ENCODE data around the gene NTM. TPM values are rescaled to one million over a fixed set of nuclear protein-coding genes. Genes with fewer than 3 reads are reported as not detected.
"Not testable (repeated sequence)": the region's sequence is repeated elsewhere in the genome, so short reads cannot be mapped to it uniquely, and the experiment has no call there.

NTM gene
- 100 to 1,000 TPM in 2 of 4 donors, 10 to 100 TPM in 2; 82.5 to 148 (median 101) TPM for total RNA-seq
- polyA plus RNA-seq, result 35.0 TPM
- long read RNA-seq, donor 1, transcript NTM-221 (6 exons, 2,550 nt), result major isoform, 10 of 46 reads
- long read RNA-seq, donor 1, transcript NTM-206 (7 exons, 2,583 nt), result minor isoform, 9 of 46 reads
- long read RNA-seq, donor 1, partial matches to known transcripts, result 8 of 46 reads
- long read RNA-seq, donor 1, other reads (novel, unspliced or antisense), result 19 of 46 reads
- long read RNA-seq, donor 2, transcript NTM-221 (6 exons, 2,550 nt), result major isoform, 9 of 18 reads
- long read RNA-seq, donor 2, partial matches to known transcripts, result 0 of 18 reads
- long read RNA-seq, donor 2, other reads (novel, unspliced or antisense), result 7 of 18 reads
- long read RNA-seq, donor 3, transcript NTM-206 (7 exons, 2,583 nt), result minor isoform, 33 of 112 reads
- long read RNA-seq, donor 3, transcript NTM-221 (6 exons, 2,550 nt), result major isoform, 41 of 112 reads
- long read RNA-seq, donor 3, partial matches to known transcripts, result 2 of 112 reads
- long read RNA-seq, donor 3, other reads (novel, unspliced or antisense), result 35 of 112 reads
- long read RNA-seq, donor 4, transcript NTM-206 (7 exons, 2,583 nt), result minor isoform, 5 of 33 reads
- long read RNA-seq, donor 4, transcript NTM-221 (6 exons, 2,550 nt), result major isoform, 8 of 33 reads
- long read RNA-seq, donor 4, partial matches to known transcripts, result 8 of 33 reads
- long read RNA-seq, donor 4, other reads (novel, unspliced or antisense), result 12 of 33 reads

GRCh38 chr11:131370090-131370751 lies at the start of gene NTM:
Gene NTM (plus strand): TSS chr11:131370615.
- no peaks in the 10 kb centered on the region for H3K4me1 ChIP-seq (ENCODE audit: control insufficient read depth, insufficient read depth, low read length)
- no peak within 1 kb of the TSS for H3K27ac ChIP-seq (ENCODE audit: low read length)
- peak; percentile 44 to 83 (median 81) for DNase-seq
- ATAC-seq, result peak; percentile 83 to 92
- no peaks in the 10 kb centered on the region for H3K27me3 ChIP-seq (ENCODE audit: control insufficient read depth, insufficient read depth)
- H3K9me3 ChIP-seq (ENCODE audit: control insufficient read depth, low read length), result no peaks in the 10 kb centered on the region
- 22% methylated on average over 7 of the region's 7 CpGs for WGBS
- intact Hi-C loops (cut with DNase I), result no loop called here
- peak within 1 kb of the TSS; percentile 54 for H3K4me3 ChIP-seq (ENCODE audit: low read length)

- Histone ChIP-seq H3K4me3 (ENCODE audit: low read length) (no peak overlapping the region), H3K9me3 (ENCODE audit: control insufficient read depth, low read length) (no peaks in the 10 kb centered on the region), H3K27ac (ENCODE audit: low read length) (no peak overlapping the region), H3K27me3 (ENCODE audit: control insufficient read depth, insufficient read depth) (no peaks in the 10 kb centered on the region), H3K4me1 (ENCODE audit: control insufficient read depth, insufficient read depth, low read length) (no peaks in the 10 kb centered on the region)
- DNase-seq (no peak), ATAC-seq (no peak)
- 53% methylated on average over 11 of the region's 11 CpGs for WGBS
- intact Hi-C loops (cut with DNase I), result no loop called here
These were observed 45.4 kb upstream of the NTM start for GRCh38 chr11:131324921-131325570.

GRCh38 chr11:131326829-131327228 lies 43.6 kb upstream of the NTM start:
- intact Hi-C loops (cut with DNase I), result no loop called here
- Histone ChIP-seq H3K4me3 (ENCODE audit: low read length) (no peak overlapping the region), H3K27ac (ENCODE audit: low read length) (no peak overlapping the region), H3K9me3 (ENCODE audit: control insufficient read depth, low read length) (no peaks in the 10 kb centered on the region), H3K4me1 (ENCODE audit: control insufficient read depth, insufficient read depth, low read length) (no peaks in the 10 kb centered on the region), H3K27me3 (ENCODE audit: control insufficient read depth, insufficient read depth) (no peaks in the 10 kb centered on the region)
- DNase-seq, result no peak
- WGBS, result 46% methylated on average over 4 of the region's 4 CpGs
- ATAC-seq, result no peak

GRCh38 chr11:131327421-131327820 lies 43.0 kb upstream of the NTM start:
- Histone ChIP-seq H3K27me3 (ENCODE audit: control insufficient read depth, insufficient read depth) (no peaks in the 10 kb centered on the region), H3K4me3 (ENCODE audit: low read length) (no peak overlapping the region), H3K4me1 (ENCODE audit: control insufficient read depth, insufficient read depth, low read length) (no peaks in the 10 kb centered on the region), H3K27ac (ENCODE audit: low read length) (no peak overlapping the region), H3K9me3 (ENCODE audit: control insufficient read depth, low read length) (no peaks in the 10 kb centered on the region)
- ATAC-seq (no peak), DNase-seq (no peak)
- intact Hi-C loops (cut with DNase I), result no loop called here
- 58% methylated on average over 5 of the region's 5 CpGs for WGBS

GRCh38 chr11:131328843-131329242 lies 41.6 kb upstream of the NTM start:
- 87% methylated on average over 3 of the region's 3 CpGs for whole genome bisulfite sequencing
- H3K27me3 ChIP-seq (ENCODE audit: control insufficient read depth, insufficient read depth), result no peaks in the 10 kb centered on the region
- H3K4me3 ChIP-seq (ENCODE audit: low read length), result no peak overlapping the region
- no peak overlapping the region for H3K27ac ChIP-seq (ENCODE audit: low read length)
- intact Hi-C loops (cut with DNase I), result no loop called here
- ATAC-seq (no peak), DNase-seq (no peak)
- H3K9me3 ChIP-seq (ENCODE audit: control insufficient read depth, low read length), result no peaks in the 10 kb centered on the region
- H3K4me1 ChIP-seq (ENCODE audit: control insufficient read depth, insufficient read depth, low read length), result no peaks in the 10 kb centered on the region

- Histone ChIP-seq H3K9me3 (ENCODE audit: control insufficient read depth, low read length) (no peaks in the 10 kb centered on the region), H3K27ac (ENCODE audit: low read length) (no peak overlapping the region), H3K27me3 (ENCODE audit: control insufficient read depth, insufficient read depth) (no peaks in the 10 kb centered on the region), H3K4me1 (ENCODE audit: control insufficient read depth, insufficient read depth, low read length) (no peaks in the 10 kb centered on the region), H3K4me3 (ENCODE audit: low read length) (no peak overlapping the region)
- 55% methylated on average over 7 of the region's 7 CpGs for WGBS
- DNase-seq (no peak), ATAC-seq (no peak)
- intact Hi-C loops (cut with DNase I), result no loop called here
These were observed 39.4 kb upstream of the NTM start for GRCh38 chr11:131331010-131331409.

GRCh38 chr11:131331546-131331945 lies 38.9 kb upstream of the NTM start:
- ATAC-seq (no peak), DNase-seq (no peak)
- Histone ChIP-seq H3K27me3 (ENCODE audit: control insufficient read depth, insufficient read depth) (no peaks in the 10 kb centered on the region), H3K4me3 (ENCODE audit: low read length) (no peak overlapping the region), H3K4me1 (ENCODE audit: control insufficient read depth, insufficient read depth, low read length) (no peaks in the 10 kb centered on the region), H3K27ac (ENCODE audit: low read length) (no peak overlapping the region), H3K9me3 (ENCODE audit: control insufficient read depth, low read length) (no peaks in the 10 kb centered on the region)
- intact Hi-C loops (cut with DNase I), result no loop called here
- 84% methylated on average over 5 of the region's 5 CpGs for WGBS

- intact Hi-C loops (cut with DNase I), result no loop called here
- H3K4me1 ChIP-seq (ENCODE audit: control insufficient read depth, insufficient read depth, low read length), result no peaks in the 10 kb centered on the region
- H3K4me3 ChIP-seq (ENCODE audit: low read length), result no peak overlapping the region
- H3K9me3 ChIP-seq (ENCODE audit: control insufficient read depth, low read length), result no peaks in the 10 kb centered on the region
- no peak overlapping the region for H3K27ac ChIP-seq (ENCODE audit: low read length)
- no peaks in the 10 kb centered on the region for H3K27me3 ChIP-seq (ENCODE audit: control insufficient read depth, insufficient read depth)
- no peak for ATAC-seq
- DNase-seq, result no peak
These were observed 35.8 kb upstream of the NTM start for GRCh38 chr11:131334601-131335000.

- ATAC-seq; H3K27ac ChIP-seq (ENCODE audit: low read length); H3K4me1 ChIP-seq (ENCODE audit: control insufficient read depth, insufficient read depth, low read length); H3K4me3 ChIP-seq (ENCODE audit: low read length); DNase-seq; H3K9me3 ChIP-seq (ENCODE audit: control insufficient read depth, low read length); H3K27me3 ChIP-seq (ENCODE audit: control insufficient read depth, insufficient read depth); intact Hi-C loops (cut with DNase I): not testable (repeated sequence)
- WGBS, result 85% methylated on average over 4 of the region's 5 CpGs
These were observed 28.5 kb upstream of the NTM start for GRCh38 chr11:131341900-131342299.

GRCh38 chr11:131342442-131342841 lies 28.0 kb upstream of the NTM start:
- H3K4me1 ChIP-seq (ENCODE audit: control insufficient read depth, insufficient read depth, low read length); H3K9me3 ChIP-seq (ENCODE audit: control insufficient read depth, low read length); H3K4me3 ChIP-seq (ENCODE audit: low read length); DNase-seq; ATAC-seq; H3K27me3 ChIP-seq (ENCODE audit: control insufficient read depth, insufficient read depth); intact Hi-C loops (cut with DNase I); H3K27ac ChIP-seq (ENCODE audit: low read length): not testable (repeated sequence)
- WGBS, result 82% methylated on average over 3 of the region's 6 CpGs

- Histone ChIP-seq H3K4me3 (ENCODE audit: low read length) (no peak overlapping the region), H3K27ac (ENCODE audit: low read length) (no peak overlapping the region), H3K9me3 (ENCODE audit: control insufficient read depth, low read length) (no peaks in the 10 kb centered on the region), H3K27me3 (ENCODE audit: control insufficient read depth, insufficient read depth) (no peaks in the 10 kb centered on the region), H3K4me1 (ENCODE audit: control insufficient read depth, insufficient read depth, low read length) (no peaks in the 10 kb centered on the region)
- WGBS, result 85% methylated on average over 3 of the region's 3 CpGs
- DNase-seq (no peak), ATAC-seq (no peak)
- intact Hi-C loops (cut with DNase I), result no loop called here
These were observed 25.0 kb upstream of the NTM start for GRCh38 chr11:131345406-131345805.
